Choroid plexus epithelial cell (primary cell): Measurements from ENCODE around the gene DCUN1D3.

Experiments
- DNase-seq: peaks from one replicate; pipeline ENCODE4 v3.0.0-alpha.2; 2010; ENCODE audit warnings: low read depth
- H3K4me3 ChIP-seq: 2 replicates; pipeline ENCODE4 v1.5.1; 2011; ENCODE audit warnings: low read depth, mild to moderate bottlenecking, control low read depth, low read length, moderate library complexity
- CTCF ChIP-seq: conservative IDR thresholded peaks from 2 replicates; pipeline ENCODE4 v1.5.1; 2011; ENCODE audit warnings: low read depth, mild to moderate bottlenecking, control low read depth, inconsistent platforms, low read length, moderate library complexity

The DCUN1D3 gene

GRCh38 chr16:20901068-20901435 lies 894 bp upstream of the DCUN1D3 start:
- peak; percentile 42 for DNase-seq
- peak overlapping the region; percentile 88 for H3K4me3 ChIP-seq
- no peak for TF ChIP-seq CTCF

GRCh38 chr16:20899477-20900298 lies 470 bp downstream of the DCUN1D3 start:
- peak; percentile 6 for TF ChIP-seq CTCF
- H3K4me3 ChIP-seq = peak overlapping the region; percentile 88
- no peak for DNase-seq

GRCh38 chr16:20899071-20899470 lies 1.1 kb downstream of the DCUN1D3 start:
- peak overlapping the region; percentile 88 for H3K4me3 ChIP-seq
- no peak for TF ChIP-seq CTCF
- DNase-seq = peak; percentile 76

- no peak for TF ChIP-seq CTCF
- DNase-seq = no peak
- H3K4me3 ChIP-seq = peak overlapping the region; percentile 4
These were observed 2.2 kb downstream of the DCUN1D3 start for GRCh38 chr16:20897922-20898321.

- DNase-seq = peak; percentile 81
- H3K4me3 ChIP-seq = no peak overlapping the region
- no peak for TF ChIP-seq CTCF
These were observed 2.8 kb downstream of the DCUN1D3 start for GRCh38 chr16:20897253-20897897.

GRCh38 chr16:20894388-20894787 lies 5.8 kb downstream of the DCUN1D3 start:
- no peak overlapping the region for H3K4me3 ChIP-seq
- DNase-seq = no peak
- TF ChIP-seq CTCF = no peak
